ENCODE measurements around the gene TP53AIP1. TPM values are rescaled to one million over a fixed set of nuclear protein-coding genes. Genes with fewer than 3 reads are reported as not detected.
"Not testable (repeated sequence)": the region's sequence is repeated elsewhere in the genome, so short reads cannot be mapped to it uniquely, and the experiment has no call there.

Gene TP53AIP1
- total RNA-seq, 1 donor: not detected

DNA sequence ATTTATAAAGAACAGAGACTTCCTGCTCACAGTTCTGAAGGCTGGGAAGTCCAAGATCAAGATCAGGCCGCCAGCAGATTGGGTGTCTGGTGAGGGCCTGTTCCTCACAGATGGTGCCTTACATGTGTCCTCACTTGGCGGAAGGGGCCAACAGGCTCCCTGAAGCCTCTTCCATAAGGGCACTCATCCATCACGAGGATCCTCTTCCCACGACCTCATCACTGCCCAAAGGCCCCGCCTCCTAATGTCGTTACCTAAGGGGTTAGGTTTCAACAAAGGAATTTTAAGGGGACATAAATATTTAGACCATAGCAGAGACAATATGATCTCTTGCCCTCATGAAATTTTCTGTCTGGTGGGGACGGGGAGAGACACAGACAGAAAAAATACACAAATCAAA, 18.6 kb downstream of the TP53AIP1 start:
- TF ChIP-seq, protein P1, sequence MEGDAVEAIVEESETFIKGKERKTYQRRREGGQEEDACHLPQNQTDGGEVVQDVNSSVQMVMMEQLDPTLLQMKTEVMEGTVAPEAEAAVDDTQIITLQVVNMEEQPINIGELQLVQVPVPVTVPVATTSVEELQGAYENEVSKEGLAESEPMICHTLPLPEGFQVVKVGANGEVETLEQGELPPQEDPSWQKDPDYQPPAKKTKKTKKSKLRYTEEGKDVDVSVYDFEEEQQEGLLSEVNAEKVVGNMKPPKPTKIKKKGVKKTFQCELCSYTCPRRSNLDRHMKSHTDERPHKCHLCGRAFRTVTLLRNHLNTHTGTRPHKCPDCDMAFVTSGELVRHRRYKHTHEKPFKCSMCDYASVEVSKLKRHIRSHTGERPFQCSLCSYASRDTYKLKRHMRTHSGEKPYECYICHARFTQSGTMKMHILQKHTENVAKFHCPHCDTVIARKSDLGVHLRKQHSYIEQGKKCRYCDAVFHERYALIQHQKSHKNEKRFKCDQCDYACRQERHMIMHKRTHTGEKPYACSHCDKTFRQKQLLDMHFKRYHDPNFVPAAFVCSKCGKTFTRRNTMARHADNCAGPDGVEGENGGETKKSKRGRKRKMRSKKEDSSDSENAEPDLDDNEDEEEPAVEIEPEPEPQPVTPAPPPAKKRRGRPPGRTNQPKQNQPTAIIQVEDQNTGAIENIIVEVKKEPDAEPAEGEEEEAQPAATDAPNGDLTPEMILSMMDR (IDR thresholded peaks at IDR 0.05; ENCODE audit: insufficient read depth, low read depth, low read length): no peak
- H3K4me3 ChIP-seq (ENCODE audit: low read depth, low read length): no peak overlapping the region
- DNase-seq (ENCODE audit: low read depth): no peak

DNA sequence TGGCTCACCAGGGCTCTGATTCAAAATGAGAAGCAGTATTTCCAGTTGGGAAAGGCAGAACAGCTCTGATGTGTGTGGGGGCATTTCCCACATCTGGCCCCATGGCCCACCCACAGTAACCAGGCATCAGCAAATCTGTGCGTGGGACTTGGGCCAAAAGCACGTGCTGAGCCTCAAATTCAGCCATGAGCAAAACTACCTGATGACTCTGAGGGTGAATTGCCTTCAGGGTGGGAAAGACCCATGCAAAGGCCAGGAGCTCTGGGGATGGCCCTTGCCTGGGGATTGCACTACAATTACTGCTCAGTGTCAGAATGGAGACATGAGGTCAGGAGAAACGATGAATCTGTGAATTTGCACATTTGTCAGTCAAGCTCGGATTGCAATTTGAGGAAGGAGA, 20.9 kb downstream of the TP53AIP1 start:
- H3K4me3 ChIP-seq (ENCODE audit: low read depth, low read length): no peak overlapping the region
- DNase-seq (ENCODE audit: low read depth): no peak
- TF ChIP-seq, protein P1 (IDR thresholded peaks at IDR 0.05; ENCODE audit: insufficient read depth, low read depth, low read length): no peak

DNA sequence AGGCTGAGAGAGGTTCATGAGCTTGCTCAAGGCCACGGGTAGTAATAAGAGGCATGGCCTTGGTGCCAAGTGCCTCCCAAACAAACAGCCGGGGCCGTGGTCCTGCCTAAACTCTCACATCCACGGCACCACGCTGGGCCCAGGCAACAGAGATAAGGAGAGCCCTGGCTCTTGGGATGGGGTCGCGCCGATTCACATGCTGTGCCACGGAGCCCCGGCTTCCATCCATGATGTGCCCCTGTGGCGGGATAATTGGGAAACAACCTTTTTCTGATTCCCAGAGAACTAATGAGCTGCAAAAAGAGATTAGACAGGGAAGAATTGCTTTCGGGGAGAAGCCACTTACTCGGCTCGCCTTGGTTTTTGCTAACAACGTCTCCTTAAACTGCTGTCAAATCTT, 22.0 kb downstream of the TP53AIP1 start:
- TF ChIP-seq, protein P1 (IDR thresholded peaks at IDR 0.05; ENCODE audit: insufficient read depth, low read depth, low read length): no peak
- no peak for DNase-seq (ENCODE audit: low read depth)
- H3K4me3 ChIP-seq (ENCODE audit: low read depth, low read length): no peak overlapping the region

DNA sequence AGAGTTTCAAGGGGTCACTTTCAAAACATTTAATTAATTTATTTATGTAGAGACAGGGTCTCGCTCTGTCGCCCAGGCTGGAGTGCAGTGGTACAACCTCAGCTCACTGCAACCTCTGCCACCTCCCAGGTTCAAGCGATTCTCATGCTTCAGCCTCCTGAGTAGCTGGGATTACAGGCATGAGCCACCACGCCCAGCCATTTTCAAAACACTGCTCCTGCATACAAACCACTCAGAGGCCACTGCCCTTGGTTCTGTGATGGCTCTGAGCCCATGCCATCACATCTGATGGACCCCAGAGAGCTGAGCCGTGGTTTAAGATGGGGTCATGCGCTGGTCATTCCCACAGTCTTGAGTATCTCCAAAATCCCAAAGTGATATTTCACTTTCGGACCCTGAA, 23.0 kb downstream of the TP53AIP1 start:
- DNase-seq (ENCODE audit: low read depth); H3K4me3 ChIP-seq (ENCODE audit: low read depth, low read length): not testable (repeated sequence)

DNA sequence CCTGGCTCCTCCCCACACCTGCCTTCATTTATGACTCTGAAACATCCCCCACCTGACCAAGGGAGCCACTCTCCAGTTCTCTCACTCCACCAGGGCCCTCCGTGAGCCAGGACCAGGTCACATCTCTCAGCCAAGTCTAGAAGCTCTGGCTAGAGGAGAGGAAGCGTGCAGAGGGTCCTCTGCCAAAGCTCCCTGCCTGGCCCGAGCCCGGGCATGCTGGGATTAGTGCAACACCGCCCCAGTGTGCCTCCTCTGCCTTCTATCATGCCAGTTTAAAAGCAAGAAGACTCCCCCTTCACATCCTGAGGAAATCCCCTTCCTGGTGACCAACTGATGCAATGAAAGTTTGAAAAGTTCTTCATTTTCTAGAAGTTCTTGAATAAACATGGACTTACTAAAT, 23.5 kb downstream of the TP53AIP1 start:
- TF ChIP-seq, protein P1 (IDR thresholded peaks at IDR 0.05; ENCODE audit: insufficient read depth, low read depth, low read length): no peak
- DNase-seq (ENCODE audit: low read depth): no peak
- H3K4me3 ChIP-seq (ENCODE audit: low read depth, low read length): no peak overlapping the region

DNA sequence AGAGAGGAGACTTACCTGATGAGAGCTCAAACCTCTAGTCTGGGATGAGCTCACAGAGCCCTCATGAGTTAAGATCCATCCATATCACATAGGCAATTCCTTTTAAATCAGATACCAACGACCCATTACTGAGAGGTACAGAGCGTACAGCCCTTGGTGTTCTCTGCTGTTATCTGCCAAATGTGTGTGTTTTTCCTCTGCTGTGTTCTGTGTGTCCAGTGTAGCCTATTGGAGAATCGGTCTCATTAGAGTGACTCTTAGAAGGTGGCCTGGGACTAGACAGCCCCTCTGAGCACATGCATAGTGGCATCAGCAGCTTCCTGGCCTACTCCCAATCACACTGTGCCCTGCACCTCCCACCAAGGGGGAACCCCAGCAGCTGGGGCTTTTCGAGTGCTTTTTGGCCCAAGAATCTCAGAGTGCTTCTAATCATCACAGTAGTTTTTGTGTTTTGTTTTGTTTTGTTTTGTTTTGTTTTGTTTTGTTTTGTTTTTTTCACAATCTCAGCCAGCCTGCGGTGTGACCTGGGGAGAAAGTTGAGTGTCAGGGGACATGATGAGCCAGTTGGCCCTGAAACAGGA, 25.4 kb downstream of the TP53AIP1 start:
- DNase-seq (ENCODE audit: low read depth): no peak
- H3K4me3 ChIP-seq (ENCODE audit: low read depth, low read length): no peak overlapping the region
- TF ChIP-seq, protein P1 (IDR thresholded peaks at IDR 0.05; ENCODE audit: insufficient read depth, low read depth, low read length): no peak

DNA sequence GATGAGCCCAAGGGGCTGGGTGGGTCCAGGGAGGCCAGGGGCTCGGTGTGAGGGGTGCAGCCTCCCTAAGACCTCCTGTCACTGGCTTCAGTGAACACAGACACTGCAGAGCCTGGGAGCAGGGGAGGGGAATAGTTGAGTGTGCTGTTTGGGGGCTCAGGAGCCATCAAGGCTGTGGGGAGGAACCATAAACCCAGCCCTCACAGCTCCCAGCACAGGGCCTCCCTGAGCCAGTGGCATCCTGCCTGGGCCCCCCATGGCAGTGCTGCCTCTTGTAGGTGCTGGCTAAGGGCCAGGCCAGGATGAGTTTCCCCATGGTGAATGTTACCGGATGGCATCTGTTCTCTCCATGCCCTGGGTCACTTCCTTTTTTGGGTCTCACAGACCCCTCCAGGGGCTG, 26.0 kb downstream of the TP53AIP1 start:
- TF ChIP-seq, protein P1 (IDR thresholded peaks at IDR 0.05; ENCODE audit: insufficient read depth, low read depth, low read length): no peak
- no peak overlapping the region for H3K4me3 ChIP-seq (ENCODE audit: low read depth, low read length)
- DNase-seq (ENCODE audit: low read depth): no peak

Data from fibroblast of villous mesenchyme (primary cell).